Measurements from ENCODE around the gene RFNG. TPM values are rescaled to one million over a fixed set of nuclear protein-coding genes. Genes with fewer than 3 reads are reported as not detected.

The RFNG gene
- total RNA-seq, 1 experiment from 2014 or later, result 43.4 TPM

GRCh38 chr17:82080789-82081464, 29.3 kb upstream of the RFNG start:
- no TSS peak for BruUV-seq (replicated peaks)
- DNase-seq (ENCODE audit: low read depth, low spot score) (no peak), ATAC-seq (no peak)
- POLR2A ChIA-PET, result no interaction called here
- Histone ChIP-seq H3K36me3 (ENCODE audit: control insufficient read depth, insufficient read depth, low read length) (peaks cover 7% of the 10 kb centered on the region), H3K27ac (ENCODE audit: low read length) (no peak overlapping the region), H3K4me3 (ENCODE audit: low read depth in 2 of 2, low read length in 2 of 2) (no peak overlapping the region), H3K9me3 (ENCODE audit: control insufficient read depth, insufficient read depth, low read depth, low read length) (no peaks in the 10 kb centered on the region), H3K27me3 (ENCODE audit: control insufficient read depth, insufficient read depth, low read length) (no peaks in the 10 kb centered on the region), H3K4me1 (ENCODE audit: control insufficient read depth, insufficient read depth, low read length) (peaks cover 25% of the 10 kb centered on the region)
- in situ Hi-C loops (cut with HindIII; ENCODE audit: low pct_unique_long_range_greater_than_20kb, low sequenced_read_pairs) (no loop called here), intact Hi-C loops (cut with micrococcal nuclease; ENCODE audit: unreplicated experiment) (no loop called here)
- TF ChIP-seq SIN3A (IDR thresholded peaks at IDR 0.05; ENCODE audit: borderline replicate concordance, insufficient read depth, low read depth, low read length) (no peak), CTCF (IDR thresholded peaks at IDR 0.05) (no peak), REST (IDR thresholded peaks at IDR 0.05; ENCODE audit: insufficient read depth in 1 of 2, low read depth in 2 of 2, low read length in 1 of 2) (no peak), TCF7L2 (IDR thresholded peaks at IDR 0.05; ENCODE audit: low read depth, low read length) (no peak)
- CTCF ChIA-PET, result no interaction called here

GRCh38 chr17:82080048-82080788, 28.6 kb upstream of the RFNG start:
- ChIA-PET CTCF (no interaction called here), POLR2A (no interaction called here)
- in situ Hi-C loops (cut with HindIII; ENCODE audit: low pct_unique_long_range_greater_than_20kb, low sequenced_read_pairs), result no loop called here
- H3K27me3 ChIP-seq (ENCODE audit: control insufficient read depth, insufficient read depth, low read length), result no peaks in the 10 kb centered on the region
- DNase-seq (ENCODE audit: low read depth, low spot score), result no peak
- peaks cover 25% of the 10 kb centered on the region for H3K4me1 ChIP-seq (ENCODE audit: control insufficient read depth, insufficient read depth, low read length)
- BruUV-seq (replicated peaks), result no TSS peak
- H3K4me3 ChIP-seq (ENCODE audit: low read depth in 2 of 2, low read length in 2 of 2), result no peak overlapping the region
- peaks cover 4% of the 10 kb centered on the region for H3K36me3 ChIP-seq (ENCODE audit: control insufficient read depth, insufficient read depth, low read length)
- intact Hi-C loops (cut with micrococcal nuclease; ENCODE audit: unreplicated experiment), result no loop called here
- no peak overlapping the region for H3K27ac ChIP-seq (ENCODE audit: low read length)
- no peak for ATAC-seq
- TF ChIP-seq REST (IDR thresholded peaks at IDR 0.05; ENCODE audit: insufficient read depth in 1 of 2, low read depth in 2 of 2, low read length in 1 of 2) (no peak), SIN3A (IDR thresholded peaks at IDR 0.05; ENCODE audit: borderline replicate concordance, insufficient read depth, low read depth, low read length) (no peak), CTCF (IDR thresholded peaks at IDR 0.05) (no peak), TCF7L2 (IDR thresholded peaks at IDR 0.05; ENCODE audit: low read depth, low read length) (no peak), POLR2AphosphoS5 (IDR thresholded peaks at IDR 0.05; ENCODE audit: low read depth, low read length) (no peak; the same call in 1 of the 2 replicates)
- H3K9me3 ChIP-seq (ENCODE audit: control insufficient read depth, insufficient read depth, low read depth, low read length), result no peaks in the 10 kb centered on the region

Measured in Panc1 (cell line).